OCI-LY1 (cell line): ENCODE measurements around the gene P2RX4.

Source experiments
- H2AFZ ChIP-seq: fragments of 200-600 bp; sonication (generic), shearing (Covaris generic); 2 replicates; pipeline ENCODE4 v1.6.0; 2014; ENCODE audit warnings: antibody characterized with exemption, mild to moderate bottlenecking, low read length
- H3F3A ChIP-seq: fragments of 200-600 bp; sonication (generic), shearing (Covaris generic); 2 replicates; pipeline ENCODE4 v1.6.0; 2014; ENCODE audit warnings: mild to moderate bottlenecking, antibody characterized with exemption, low read length, moderate library complexity; ENCODE audit not compliant: insufficient read depth
- H3K27ac ChIP-seq: fragments of 200-600 bp; sonication (generic); 2 replicates; pipeline ENCODE4 v1.5.1; 2014; ENCODE audit warnings: low read length, mixed run types, mild to moderate bottlenecking, low read depth; ENCODE audit not compliant: poor library complexity, severe bottlenecking
- H3K27me3 ChIP-seq: fragments of 200-600 bp; sonication (generic); 2 replicates; pipeline ENCODE4 v1.6.0; 2014; ENCODE audit warnings: antibody characterized with exemption, mild to moderate bottlenecking, low read length, moderate library complexity; ENCODE audit not compliant: insufficient read depth
- H3K36me3 ChIP-seq: fragments of 200-600 bp; sonication (generic); 2 replicates; pipeline ENCODE4 v1.6.1; 2014; ENCODE audit warnings: mild to moderate bottlenecking, antibody characterized with exemption, low read length, moderate library complexity, mixed read lengths; ENCODE audit not compliant: insufficient read depth
- H3K4me1 ChIP-seq: fragments of 200-600 bp; sonication (generic); 2 replicates; pipeline ENCODE4 v1.5.1; 2014; ENCODE audit warnings: mild to moderate bottlenecking, low read length, moderate library complexity; ENCODE audit not compliant: insufficient read depth, severe bottlenecking
- H3K4me2 ChIP-seq: fragments of 200-600 bp; sonication (generic), shearing (Covaris generic); 2 replicates; pipeline ENCODE4 v1.6.1; 2014; ENCODE audit warnings: low read length
- H3K4me3 ChIP-seq: fragments of 200-600 bp; sonication (generic); 2 replicates; pipeline ENCODE4 v1.5.1; 2014; ENCODE audit warnings: low read length, low read depth, mild to moderate bottlenecking, mixed read lengths; ENCODE audit not compliant: poor library complexity, severe bottlenecking
- H3K79me2 ChIP-seq: fragments of 200-600 bp; shearing (Covaris generic); 2 replicates; pipeline ENCODE4 v1.6.1; 2016; ENCODE audit warnings: mixed run types, low read length, mixed read lengths; ENCODE audit not compliant: insufficient read depth
- H3K9ac ChIP-seq: fragments of 200-600 bp; sonication (generic), shearing (Covaris generic); 2 replicates; pipeline ENCODE4 v1.6.1; 2014; ENCODE audit warnings: mild to moderate bottlenecking, low read length, mixed read lengths
- H3K9me2 ChIP-seq: fragments of 200-600 bp; sonication (generic), shearing (Covaris generic); 2 replicates; pipeline ENCODE4 v1.6.1; 2014; ENCODE audit warnings: low read depth, mild to moderate bottlenecking, low read length, mixed read lengths
- H3K9me3 ChIP-seq: fragments of 200-600 bp; shearing (Covaris generic); 2 replicates; pipeline ENCODE4 v1.6.1; 2014; ENCODE audit warnings: low read length, mixed read lengths
- H4K20me1 ChIP-seq: fragments of 200-600 bp; sonication (generic), shearing (Covaris generic); 2 replicates; pipeline ENCODE4 v1.6.0; 2016; ENCODE audit warnings: mild to moderate bottlenecking, low read length; ENCODE audit not compliant: insufficient read depth
- CTCF ChIP-seq: fragments of 200-600 bp; sonication (generic), shearing (Covaris generic); IDR thresholded peaks from 2 replicates; pipeline ENCODE4 v1.5.1; 2017; ENCODE audit warnings: mild to moderate bottlenecking, antibody characterized with exemption, low read length, moderate library complexity, mixed read lengths
- EZH2 ChIP-seq: fragments of 200-600 bp; sonication (generic), shearing (Covaris generic); IDR thresholded peaks from 2 replicates; pipeline ENCODE4 v1.8.0; 2017; ENCODE audit warnings: borderline replicate concordance, mixed run types, mild to moderate bottlenecking, antibody characterized with exemption, low read length, moderate library complexity, mixed read lengths

The P2RX4 gene

DNA sequence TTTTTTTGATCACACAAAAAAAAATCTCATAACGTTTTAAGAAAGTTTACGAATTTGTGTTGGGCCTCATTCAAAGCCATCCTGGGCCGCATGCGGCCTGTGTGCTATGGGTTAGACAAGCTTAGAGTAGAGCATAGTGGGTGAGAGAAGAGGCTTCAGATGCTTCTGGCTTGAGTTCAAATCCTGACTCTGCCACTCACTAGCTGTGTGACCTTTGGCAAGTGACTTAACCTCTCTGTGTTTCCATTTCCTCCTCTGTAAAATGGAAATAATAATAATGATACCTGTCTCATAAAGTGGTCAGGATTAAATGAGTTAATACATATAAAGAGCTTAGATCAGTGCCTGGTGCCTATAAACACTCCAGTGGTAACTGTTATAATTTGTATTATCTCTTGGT is 6.2 kb downstream of the P2RX4 start:
- no peak overlapping the region for H3K27ac ChIP-seq
- H3K79me2 ChIP-seq, result no peaks in the 10 kb centered on the region
- no peak for TF ChIP-seq CTCF
- TF ChIP-seq EZH2, result no peak
- H3K9ac ChIP-seq, result no peak overlapping the region
- no peak overlapping the region for H3K4me2 ChIP-seq
- no peaks in the 10 kb centered on the region for H3K9me3 ChIP-seq
- H3F3A ChIP-seq, result no peaks in the 10 kb centered on the region
- 0 out of 2 replicates have a peak, but pooled peaks cover 4% of the 10 kb centered on the region for H3K36me3 ChIP-seq
- H3K9me2 ChIP-seq, result no peaks in the 10 kb centered on the region
- peaks cover 3% of the 10 kb centered on the region for H3K4me1 ChIP-seq
- no peak overlapping the region for H2AFZ ChIP-seq
- H3K27me3 ChIP-seq, result no peaks in the 10 kb centered on the region
- no peaks in the 10 kb centered on the region for H4K20me1 ChIP-seq
- H3K4me3 ChIP-seq, result no peak overlapping the region

DNA sequence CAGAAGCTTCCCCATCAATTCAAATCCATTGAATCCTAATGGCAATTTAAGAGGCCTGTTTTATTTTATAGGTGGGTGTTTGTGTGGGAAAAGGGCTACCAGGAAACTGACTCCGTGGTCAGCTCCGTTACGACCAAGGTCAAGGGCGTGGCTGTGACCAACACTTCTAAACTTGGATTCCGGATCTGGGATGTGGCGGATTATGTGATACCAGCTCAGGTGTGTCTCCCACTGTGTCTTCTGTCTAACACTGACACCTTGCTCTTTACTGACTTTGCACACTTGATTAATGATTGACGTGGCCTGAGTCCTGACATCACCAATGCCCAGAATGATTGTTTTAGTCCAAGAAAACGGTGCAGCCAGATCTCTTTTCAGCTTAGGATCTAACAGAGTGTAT is 7.1 kb downstream of the P2RX4 start:
- H3K9ac ChIP-seq, result no peak overlapping the region
- no peak for TF ChIP-seq CTCF
- no peak for TF ChIP-seq EZH2
- H3K9me2 ChIP-seq, result no peaks in the 10 kb centered on the region
- H3K79me2 ChIP-seq, result no peaks in the 10 kb centered on the region
- no peaks in the 10 kb centered on the region for H4K20me1 ChIP-seq
- H3K4me1 ChIP-seq, result no peaks in the 10 kb centered on the region
- no peak overlapping the region for H3K27ac ChIP-seq
- H3K9me3 ChIP-seq, result no peaks in the 10 kb centered on the region
- H3F3A ChIP-seq, result no peaks in the 10 kb centered on the region
- H3K27me3 ChIP-seq, result no peaks in the 10 kb centered on the region
- no peak overlapping the region for H3K4me3 ChIP-seq
- H3K4me2 ChIP-seq, result no peak overlapping the region
- H2AFZ ChIP-seq, result no peak overlapping the region
- H3K36me3 ChIP-seq, result 0 out of 2 replicates have a peak, but pooled peaks cover 4% of the 10 kb centered on the region

- TF ChIP-seq EZH2, result no peak
- TF ChIP-seq CTCF, result no peak
- no peak overlapping the region for H3K4me2 ChIP-seq
- no peaks in the 10 kb centered on the region for H4K20me1 ChIP-seq
- peaks cover 2% of the 10 kb centered on the region for H3K4me1 ChIP-seq
- H3K36me3 ChIP-seq, result 0 out of 2 replicates have a peak, but pooled peaks cover 4% of the 10 kb centered on the region
- H3K9me2 ChIP-seq, result no peaks in the 10 kb centered on the region
- no peak overlapping the region for H3K9ac ChIP-seq
- H3K4me3 ChIP-seq, result no peak overlapping the region
- H2AFZ ChIP-seq, result no peak overlapping the region
- no peak overlapping the region for H3K27ac ChIP-seq
- no peaks in the 10 kb centered on the region for H3K79me2 ChIP-seq
- H3F3A ChIP-seq, result no peaks in the 10 kb centered on the region
- no peaks in the 10 kb centered on the region for H3K27me3 ChIP-seq
- no peaks in the 10 kb centered on the region for H3K9me3 ChIP-seq
Measured at GRCh38 chr12:121217761-121218160, 7.8 kb downstream of the P2RX4 start.
